ENCODE data around the gene OSBPL9.
"Not testable (repeated sequence)": the region's sequence is repeated elsewhere in the genome, so short reads cannot be mapped to it uniquely, and the experiment has no call there.

GRCh38 chr1:51702220-51702619, 85.3 kb downstream of the OSBPL9 start:
- not testable (repeated sequence) for TF ChIP-seq CTCF (IDR thresholded peaks at IDR 0.05; ENCODE audit: low read length); EZH2 (optimal IDR thresholded peaks at IDR 0.05; ENCODE audit: low read depth, low read length); EZH2phosphoT487 (IDR thresholded peaks at IDR 0.05; ENCODE audit: low read length)

Data from MM.1S (cell line).